Fibroblast of lung (primary cell): Measurements from ENCODE around the gene GPC5.

Experiments
- EZH2 ChIP-seq: IDR thresholded peaks from 2 replicates; pipeline ENCODE4 v1.5.1; 2012; ENCODE audit warnings: low read length, control low read depth, mild to moderate bottlenecking; ENCODE audit errors: missing control alignments
- TF ChIP-seq, protein P1 (sequence below), 2 donors: IDR thresholded peaks in 1 of 2; conservative IDR thresholded peaks in 1 of 2; 1 replicate in 1 of 2; 2 replicates in 1 of 2; pipeline ENCODE4 v1.5.1; 2011 to 2012; ENCODE audit warnings: low read length in 2 of 2, control low read depth in 1 of 2, inconsistent platforms in 1 of 2, low read depth in 1 of 2, mild to moderate bottlenecking in 1 of 2

DNA sequence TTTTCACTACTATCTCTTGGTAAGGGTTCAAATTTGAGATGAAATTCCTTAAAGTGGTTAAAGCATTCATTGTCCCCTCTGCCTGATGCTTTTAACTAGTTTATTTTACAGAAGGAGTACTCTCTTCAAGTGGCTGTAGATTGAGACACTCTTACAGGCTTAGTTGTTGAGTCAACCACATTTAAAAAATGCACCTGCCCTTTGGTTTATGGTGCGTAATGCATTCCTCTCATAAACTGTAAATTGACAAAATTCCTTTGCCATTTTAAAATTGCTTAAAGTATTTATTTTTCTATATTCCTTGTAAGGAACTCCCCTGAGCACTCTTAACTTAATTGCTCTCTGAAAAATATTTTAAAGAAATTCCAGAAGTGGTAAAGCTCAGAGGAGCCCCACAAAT lies 826 bp upstream of the GPC5 start:
- TF ChIP-seq, protein P1, sequence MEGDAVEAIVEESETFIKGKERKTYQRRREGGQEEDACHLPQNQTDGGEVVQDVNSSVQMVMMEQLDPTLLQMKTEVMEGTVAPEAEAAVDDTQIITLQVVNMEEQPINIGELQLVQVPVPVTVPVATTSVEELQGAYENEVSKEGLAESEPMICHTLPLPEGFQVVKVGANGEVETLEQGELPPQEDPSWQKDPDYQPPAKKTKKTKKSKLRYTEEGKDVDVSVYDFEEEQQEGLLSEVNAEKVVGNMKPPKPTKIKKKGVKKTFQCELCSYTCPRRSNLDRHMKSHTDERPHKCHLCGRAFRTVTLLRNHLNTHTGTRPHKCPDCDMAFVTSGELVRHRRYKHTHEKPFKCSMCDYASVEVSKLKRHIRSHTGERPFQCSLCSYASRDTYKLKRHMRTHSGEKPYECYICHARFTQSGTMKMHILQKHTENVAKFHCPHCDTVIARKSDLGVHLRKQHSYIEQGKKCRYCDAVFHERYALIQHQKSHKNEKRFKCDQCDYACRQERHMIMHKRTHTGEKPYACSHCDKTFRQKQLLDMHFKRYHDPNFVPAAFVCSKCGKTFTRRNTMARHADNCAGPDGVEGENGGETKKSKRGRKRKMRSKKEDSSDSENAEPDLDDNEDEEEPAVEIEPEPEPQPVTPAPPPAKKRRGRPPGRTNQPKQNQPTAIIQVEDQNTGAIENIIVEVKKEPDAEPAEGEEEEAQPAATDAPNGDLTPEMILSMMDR (conservative IDR thresholded peaks at IDR 0.05 in 1 of 2, IDR thresholded peaks at IDR 0.05 in 1 of 2; ENCODE audit: low read depth in 1 of 2, low read length in 2 of 2) = no peak
- no peak for TF ChIP-seq EZH2
